ENCODE results near the gene SPTLC1.

Gene SPTLC1

DNA sequence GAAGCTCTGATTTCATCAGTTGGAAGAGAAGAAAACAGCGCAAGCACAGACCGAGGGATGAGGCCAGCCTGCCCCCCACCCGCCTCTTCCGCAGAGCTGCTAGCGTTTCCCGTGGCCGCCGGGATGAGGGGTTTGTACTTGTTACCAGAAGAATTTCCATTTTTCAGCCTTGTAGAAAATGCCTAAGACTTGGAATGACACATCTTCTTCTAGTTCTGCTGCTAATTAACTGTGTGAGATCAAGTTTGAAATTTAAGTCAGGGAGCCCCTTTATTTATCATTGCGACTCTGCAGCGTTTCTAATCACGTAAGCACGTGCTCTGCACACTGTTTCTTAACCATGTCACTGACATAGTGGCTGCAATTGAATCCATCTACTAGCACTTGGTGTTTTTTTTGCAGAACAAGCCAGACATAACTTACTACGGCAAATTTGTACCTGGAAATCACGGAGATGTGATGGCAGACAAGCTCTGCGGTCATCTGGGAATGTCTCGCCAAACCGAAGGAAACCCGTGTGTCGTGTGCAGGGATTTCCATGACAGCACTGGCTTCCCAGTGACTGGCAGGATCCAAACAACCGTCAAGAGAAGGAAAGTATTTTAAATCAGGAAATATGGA, 123.4 kb downstream of the SPTLC1 start:
- no peak overlapping the region for H2AFZ ChIP-seq (ENCODE audit: low read length)
- H3K4me3 ChIP-seq (ENCODE audit: low read depth, low read length, poor library complexity, severe bottlenecking): no peak overlapping the region
- H3K9ac ChIP-seq (ENCODE audit: low read length): no peak overlapping the region
- H3K27me3 ChIP-seq (ENCODE audit: insufficient read depth, low read length): no peaks in the 10 kb centered on the region
- no peaks in the 10 kb centered on the region for H3K36me3 ChIP-seq (ENCODE audit: insufficient read depth, low read length)
- H4K20me1 ChIP-seq (ENCODE audit: insufficient read depth, low read length): no peaks in the 10 kb centered on the region
- no peaks in the 10 kb centered on the region for H3K4me1 ChIP-seq (ENCODE audit: insufficient read depth, low read length, severe bottlenecking)
- H3K79me2 ChIP-seq (ENCODE audit: insufficient read depth, low read length): no peaks in the 10 kb centered on the region
- no peaks in the 10 kb centered on the region for H3F3A ChIP-seq (ENCODE audit: insufficient read depth, low read length)
- TF ChIP-seq EZH2 (IDR thresholded peaks at IDR 0.05; ENCODE audit: borderline replicate concordance, low read length): no peak
- TF ChIP-seq, protein P1, sequence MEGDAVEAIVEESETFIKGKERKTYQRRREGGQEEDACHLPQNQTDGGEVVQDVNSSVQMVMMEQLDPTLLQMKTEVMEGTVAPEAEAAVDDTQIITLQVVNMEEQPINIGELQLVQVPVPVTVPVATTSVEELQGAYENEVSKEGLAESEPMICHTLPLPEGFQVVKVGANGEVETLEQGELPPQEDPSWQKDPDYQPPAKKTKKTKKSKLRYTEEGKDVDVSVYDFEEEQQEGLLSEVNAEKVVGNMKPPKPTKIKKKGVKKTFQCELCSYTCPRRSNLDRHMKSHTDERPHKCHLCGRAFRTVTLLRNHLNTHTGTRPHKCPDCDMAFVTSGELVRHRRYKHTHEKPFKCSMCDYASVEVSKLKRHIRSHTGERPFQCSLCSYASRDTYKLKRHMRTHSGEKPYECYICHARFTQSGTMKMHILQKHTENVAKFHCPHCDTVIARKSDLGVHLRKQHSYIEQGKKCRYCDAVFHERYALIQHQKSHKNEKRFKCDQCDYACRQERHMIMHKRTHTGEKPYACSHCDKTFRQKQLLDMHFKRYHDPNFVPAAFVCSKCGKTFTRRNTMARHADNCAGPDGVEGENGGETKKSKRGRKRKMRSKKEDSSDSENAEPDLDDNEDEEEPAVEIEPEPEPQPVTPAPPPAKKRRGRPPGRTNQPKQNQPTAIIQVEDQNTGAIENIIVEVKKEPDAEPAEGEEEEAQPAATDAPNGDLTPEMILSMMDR (IDR thresholded peaks at IDR 0.05; ENCODE audit: low read length): no peak
- no peaks in the 10 kb centered on the region for H3K9me3 ChIP-seq (ENCODE audit: low read length)
- H3K27ac ChIP-seq (ENCODE audit: low read depth, low read length, poor library complexity, severe bottlenecking): no peak overlapping the region
- H3K9me2 ChIP-seq (ENCODE audit: low read depth, low read length): no peaks in the 10 kb centered on the region
- no peak overlapping the region for H3K4me2 ChIP-seq (ENCODE audit: low read length)

DNA sequence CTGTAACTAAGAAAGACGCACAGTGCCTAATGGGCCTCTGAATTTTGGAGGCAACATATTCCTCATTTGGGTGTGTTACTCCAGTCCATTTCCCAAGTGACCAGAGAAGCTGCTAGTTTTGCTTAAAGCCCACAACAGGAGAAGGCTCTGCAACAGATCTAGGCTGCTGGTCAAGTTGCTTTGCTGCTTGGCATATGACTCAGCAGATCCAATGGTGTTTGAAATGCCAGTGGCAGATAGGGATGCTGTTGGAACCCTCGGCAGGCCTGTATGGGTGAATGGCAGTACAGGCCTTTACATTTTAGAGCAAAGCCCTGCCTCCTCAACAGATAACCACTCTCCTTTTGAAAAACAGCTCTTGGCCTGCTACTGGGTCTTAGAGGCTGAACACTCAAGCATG, 129.0 kb downstream of the SPTLC1 start:
- TF ChIP-seq, protein P1 (IDR thresholded peaks at IDR 0.05; ENCODE audit: low read length): no peak
- no peak for TF ChIP-seq EZH2 (IDR thresholded peaks at IDR 0.05; ENCODE audit: borderline replicate concordance, low read length)
- Histone ChIP-seq H3K9me3 (ENCODE audit: low read length) (no peaks in the 10 kb centered on the region), H3K9me2 (ENCODE audit: low read depth, low read length) (no peaks in the 10 kb centered on the region), H3K79me2 (ENCODE audit: insufficient read depth, low read length) (no peaks in the 10 kb centered on the region), H3K4me3 (ENCODE audit: low read depth, low read length, poor library complexity, severe bottlenecking) (no peak overlapping the region), H3K36me3 (ENCODE audit: insufficient read depth, low read length) (no peaks in the 10 kb centered on the region), H3K4me1 (ENCODE audit: insufficient read depth, low read length, severe bottlenecking) (no peaks in the 10 kb centered on the region), H4K20me1 (ENCODE audit: insufficient read depth, low read length) (no peaks in the 10 kb centered on the region), H3K27ac (ENCODE audit: low read depth, low read length, poor library complexity, severe bottlenecking) (no peak overlapping the region), H3K9ac (ENCODE audit: low read length) (no peak overlapping the region), H3K27me3 (ENCODE audit: insufficient read depth, low read length) (no peaks in the 10 kb centered on the region; the same call in 1 of the 2 replicates), H2AFZ (ENCODE audit: low read length) (no peak overlapping the region), H3F3A (ENCODE audit: insufficient read depth, low read length) (no peaks in the 10 kb centered on the region), H3K4me2 (ENCODE audit: low read length) (no peak overlapping the region)

DNA sequence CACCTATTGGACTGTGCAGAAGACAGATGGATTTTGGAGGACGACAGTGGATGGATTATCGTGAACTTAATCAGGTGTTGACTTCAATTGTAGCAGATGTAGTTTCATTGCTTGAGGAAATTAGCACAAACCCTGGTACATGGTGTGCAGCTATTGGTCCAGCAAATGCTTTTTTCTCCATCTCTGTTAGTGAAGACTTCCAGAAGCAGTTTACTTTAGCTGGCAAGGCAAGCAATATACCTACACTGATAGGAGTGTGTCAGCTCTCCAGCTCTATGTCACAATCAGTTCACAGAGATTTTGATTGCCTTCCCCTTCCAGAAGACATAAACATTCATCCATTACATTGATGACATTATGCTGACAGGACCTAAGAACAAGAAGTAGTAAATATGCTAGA, 129.5 kb downstream of the SPTLC1 start:
- Histone ChIP-seq H4K20me1 (ENCODE audit: insufficient read depth, low read length) (no peaks in the 10 kb centered on the region), H3K27ac (ENCODE audit: low read depth, low read length, poor library complexity, severe bottlenecking) (no peak overlapping the region), H3F3A (ENCODE audit: insufficient read depth, low read length) (no peaks in the 10 kb centered on the region), H2AFZ (ENCODE audit: low read length) (no peak overlapping the region), H3K4me1 (ENCODE audit: insufficient read depth, low read length, severe bottlenecking) (no peaks in the 10 kb centered on the region), H3K9me3 (ENCODE audit: low read length) (no peaks in the 10 kb centered on the region), H3K36me3 (ENCODE audit: insufficient read depth, low read length) (no peaks in the 10 kb centered on the region), H3K79me2 (ENCODE audit: insufficient read depth, low read length) (no peaks in the 10 kb centered on the region), H3K27me3 (ENCODE audit: insufficient read depth, low read length) (no peaks in the 10 kb centered on the region; the same call in 1 of the 2 replicates), H3K9ac (ENCODE audit: low read length) (no peak overlapping the region), H3K9me2 (ENCODE audit: low read depth, low read length) (no peaks in the 10 kb centered on the region), H3K4me3 (ENCODE audit: low read depth, low read length, poor library complexity, severe bottlenecking) (no peak overlapping the region), H3K4me2 (ENCODE audit: low read length) (no peak overlapping the region)
- no peak for TF ChIP-seq EZH2 (IDR thresholded peaks at IDR 0.05; ENCODE audit: borderline replicate concordance, low read length)
